HepG2 (cell line): Measurements from ENCODE around the gene FOSB. TPM values are rescaled to one million over a fixed set of nuclear protein-coding genes. Genes with fewer than 3 reads are reported as not detected.
A peak's percentile ranks its signal among the peaks of the same experiment; 100 is the strongest.

ENCODE experiments used
- ATAC-seq: fragments of 200-7000 bp; cut with Tn5 transposase; 3 replicates; pipeline ENCODE4 v1.9.1; 2020; ENCODE audit warnings: mild to moderate bottlenecking, moderate library complexity
- BruUV-seq: library from RNA; stranded (reverse); fragments of 400-500 nt; replicated peaks from 2 replicates; lab custom pipeline; 2021; lab: Mats Ljungman, UMichigan
- CTCF ChIA-PET: fragments of 300-600 bp; formaldehyde crosslinking; extraction: SDS; loops from one replicate; lab custom pipeline; 2021; ENCODE audit warnings: low total read pairs, inconsistent platforms, low intra/inter-chr PET ratio; lab: Yijun Ruan, JAX
- POLR2A ChIA-PET: fragments of 350-600 bp; sonication (Branson Sonifier 250); formaldehyde crosslinking; loops from one replicate; lab custom pipeline; 2020; ENCODE audit warnings: antibody characterized with exemption, inconsistent platforms; lab: Yijun Ruan, JAX
- DNase-seq: peaks from one replicate; pipeline ENCODE4 v3.0.0-alpha.2; 2015; ENCODE audit warnings: low spot score
- FAIRE-seq: peaks from 3 replicates; lab custom pipeline; 2011; peaks lifted over from hg19 to GRCh38; lab: Jason Lieb, UNC
- H2AFZ ChIP-seq: one replicate; pipeline ENCODE4 v1.6.1; 2011; ENCODE audit warnings: low read length, inconsistent platforms
- H3K27ac ChIP-seq: fragments of 300-600 bp; 3 replicates; pipeline ENCODE4 v1.8.0; 2011; ENCODE audit warnings: mixed run types, mild to moderate bottlenecking, mixed read lengths, low read length, inconsistent platforms; ENCODE audit not compliant: insufficient read depth; ENCODE audit errors: extremely low read length
- H3K27me3 ChIP-seq, 2 experiments: fragments of 200-600 bp in 1 of 2; 2 replicates in 1 of 2; 3 replicates in 1 of 2; pipeline versions ENCODE4 v1.6.0 to v1.8.0; 2011; ENCODE audit warnings: low read length in 2 of 2, mild to moderate bottlenecking in 2 of 2, moderate library complexity in 2 of 2, inconsistent platforms in 1 of 2; ENCODE audit not compliant: insufficient read depth in 2 of 2, control insufficient read depth in 1 of 2
- H3K36me3 ChIP-seq, 2 experiments: fragments of 200-600 bp in 1 of 2; replicated peaks in 1 of 2; 2 replicates in 1 of 2; 3 replicates in 1 of 2; pipeline versions ENCODE4 v1.5.1 to v1.8.0; 2011; ENCODE audit warnings: low read length in 2 of 2, inconsistent platforms in 1 of 2; ENCODE audit not compliant: insufficient read depth in 2 of 2, control insufficient read depth in 1 of 2
- H3K4me1 ChIP-seq: 2 replicates; pipeline ENCODE4 v1.5.1; 2012; ENCODE audit warnings: low read length, inconsistent platforms; ENCODE audit not compliant: insufficient read depth
- H3K4me2 ChIP-seq: 2 replicates; pipeline ENCODE4 v1.6.0; 2011; ENCODE audit warnings: low read depth, low read length, inconsistent platforms
- H3K4me3 ChIP-seq, 3 experiments: fragments of 200-600 bp in 1 of 3; sonication (generic), shearing (Covaris generic) in 1 of 3; replicated peaks in 1 of 3; 2 replicates each; pipeline ENCODE4 v1.5.1; 2011 to 2016; ENCODE audit warnings: low read length in 3 of 3, inconsistent platforms in 2 of 3, low read depth in 2 of 3, mild to moderate bottlenecking in 2 of 3, control low read depth in 1 of 3, mixed read lengths in 1 of 3; ENCODE audit not compliant: insufficient read depth in 1 of 3
- H3K79me2 ChIP-seq: one replicate; pipeline ENCODE4 v1.6.1; 2011; ENCODE audit warnings: low read length, inconsistent platforms; ENCODE audit not compliant: insufficient read depth
- H3K9ac ChIP-seq: 2 replicates; pipeline ENCODE4 v1.6.0; 2011; ENCODE audit warnings: mild to moderate bottlenecking, low read depth, low read length, inconsistent platforms; ENCODE audit not compliant: insufficient read depth
- H3K9me3 ChIP-seq: 2 replicates; pipeline ENCODE4 v1.5.1; 2012; ENCODE audit warnings: mild to moderate bottlenecking, low read length
- H4K20me1 ChIP-seq: 2 replicates; pipeline ENCODE4 v1.6.0; 2011; ENCODE audit warnings: inconsistent platforms, mild to moderate bottlenecking, low read length, moderate library complexity; ENCODE audit not compliant: insufficient read depth
- ASH2L ChIP-seq: fragments of 300-600, 200-600 bp; sonication (generic); IDR thresholded peaks from 2 replicates; pipeline ENCODE4 v1.7.0; 2017; ENCODE audit warnings: low read depth, mild to moderate bottlenecking, moderate library complexity, mixed read lengths, low read length; ENCODE audit not compliant: insufficient read length
- BRD4 ChIP-seq: sonication (generic); formaldehyde crosslinking; IDR thresholded peaks from 2 replicates; pipeline ENCODE4 v1.4.0; 2020; ENCODE audit warnings: missing genetic modification reagents
- CBX2 ChIP-seq, 2 experiments: fragments of 200-600 bp in 1 of 2; sonication (generic); formaldehyde crosslinking in 1 of 2; IDR thresholded peaks; 2 replicates each; pipeline versions ENCODE4 v1.7.0 to v1.8.1; 2018 to 2022; ENCODE audit warnings: low read depth in 2 of 2, low read length in 1 of 2, mild to moderate bottlenecking in 1 of 2, missing genetic modification reagents in 1 of 2
- CREB1 ChIP-seq, 2 experiments: fragments of 450-650 bp in 1 of 2; IDR thresholded peaks; 2 replicates each; pipeline ENCODE4 v1.6.1; 2016 to 2017; ENCODE audit warnings: control low read depth in 1 of 2, mild to moderate bottlenecking in 1 of 2, missing compliant biosample characterization in 1 of 2, missing genetic modification characterization in 1 of 2
- CSRNP1 ChIP-seq: sonication (generic); formaldehyde crosslinking; IDR thresholded peaks from 2 replicates; pipeline ENCODE4 v1.8.1; 2023; ENCODE audit warnings: mild to moderate bottlenecking, missing genetic modification reagents
- FOXO1 ChIP-seq: sonication (generic); formaldehyde crosslinking; IDR thresholded peaks from 2 replicates; pipeline ENCODE4 v1.4.0; 2020; ENCODE audit warnings: missing genetic modification reagents
- RFXAP ChIP-seq: sonication (generic); formaldehyde crosslinking; IDR thresholded peaks from 2 replicates; pipeline ENCODE4 v1.4.0; 2020; ENCODE audit warnings: missing genetic modification reagents, borderline replicate concordance
- UBTF ChIP-seq: sonication (generic); formaldehyde crosslinking; IDR thresholded peaks from 2 replicates; pipeline ENCODE4 v1.4.0; 2020; ENCODE audit warnings: mild to moderate bottlenecking, missing genetic modification reagents
- ZBTB14 ChIP-seq: sonication (generic); formaldehyde crosslinking; IDR thresholded peaks from 2 replicates; pipeline ENCODE4 v1.4.0; 2020; ENCODE audit warnings: missing genetic modification reagents
- ZNF20 ChIP-seq: sonication (generic); formaldehyde crosslinking; IDR thresholded peaks from 2 replicates; pipeline ENCODE4 v1.4.0; 2020; ENCODE audit warnings: mild to moderate bottlenecking, moderate library complexity, missing genetic modification reagents
- ZNF687 ChIP-seq: sonication (generic); formaldehyde crosslinking; IDR thresholded peaks from 2 replicates; pipeline ENCODE4 v1.5.1; 2020; ENCODE audit warnings: mild to moderate bottlenecking, missing genetic modification reagents, moderate library complexity
- WGBS: methylation state at CpG from one replicate; pipeline ENCODE4 v1.1.6; 2017; ENCODE audit warnings: low lambda C conversion rate; 5-methylcytosine and 5-hydroxymethylcytosine counted together
- in situ Hi-C: cut with HindIII; loops from 2 replicates; pipeline ENCODE4 v1.10.0; 2017; ENCODE audit warnings: low pct_unique_long_range_greater_than_20kb; ENCODE audit not compliant: extremely low pct_ligation_motif_present
- intact Hi-C: fragments of 100-400 bp; cut with micrococcal nuclease; formaldehyde crosslinking; loops from one replicate; pipeline ENCODE4 v1.10.0; 2022; ENCODE audit not compliant: unreplicated experiment
- polyA plus RNA-seq, 8 experiments: library from polyadenylated mRNA; depleted of rRNA in 3 of 8; stranded (reverse) in 7 of 8; unstranded in 1 of 8; fragments of >200 nt; fragmentation: Illumina TruSeq in 4 of 8; extraction: Trizol in 4 of 8; gene quantifications; 2 replicates each; pipeline versions ENCODE4 v1.2.1 to v1.2.3, GENCODE V29; 2011 to 2016; ENCODE audit warnings: low read depth in 4 of 8, missing spikeins in 1 of 8, mixed read lengths in 1 of 8; ENCODE audit not compliant: insufficient read depth in 1 of 8
- total RNA-seq, 5 experiments: library from RNA; depleted of rRNA; stranded (reverse); fragments of >200 nt; fragmentation: Illumina TruSeq; extraction: Trizol; gene quantifications; 2 replicates each; pipeline ENCODE4 v1.2.3, GENCODE V29; 2016; ENCODE audit warnings: low read depth in 1 of 5

Gene FOSB
- total and polyA plus RNA-seq, 2 of the 13 experiments (the other 11 are each of a cell fraction or from before 2014, with no cell fraction given), result 2.8 to 6.0 TPM

- 0 out of 2 replicates have a peak, but pooled peaks have one; percentile 38 for TF ChIP-seq CSRNP1
- TF ChIP-seq ZBTB14 (CRISPR knock-in tag), result 0 out of 2 replicates have a peak, but pooled peaks have one; percentile 2
- peak; percentile 4 for TF ChIP-seq ASH2L
- 0 out of 2 replicates have a peak, but pooled peaks have one; percentile 16 for TF ChIP-seq UBTF (CRISPR knock-in tag)
- 0 out of 2 replicates have a peak, but pooled peaks have one; percentile 1 for TF ChIP-seq BRD4 (CRISPR knock-in tag)
- no peak for TF ChIP-seq RFXAP (CRISPR knock-in tag)
- TF ChIP-seq, all 625 proteins: peak for 9
These were observed 409 bp downstream of the FOSB start (continued) for GRCh38 chr19:45468159-45468651.

GRCh38 chr19:45468803-45469131 is 971 bp downstream of the FOSB start:
- FAIRE-seq (no peak), ATAC-seq (peak; percentile 55), DNase-seq (no peak)
- Histone ChIP-seq H3K36me3 (no peaks in the 10 kb centered on the region), H3K4me3 (peak overlapping the region; percentile 76 to 91 (median 89)), H2AFZ (no peak overlapping the region), H3K27ac (peak overlapping the region; percentile 96), H3K9ac (peak overlapping the region; percentile 94), H4K20me1 (peaks cover 5% of the 10 kb centered on the region; the same call in 1 of the 2 replicates), H3K4me2 (peak overlapping the region; percentile 99), H3K27me3 (peaks cover 0 to 3% of the 10 kb centered on the region in 2 experiments; a peak in 2 of 5 replicates), H3K79me2 (no peaks in the 10 kb centered on the region), H3K9me3 (no peaks in the 10 kb centered on the region), H3K4me1 (peaks cover 28% of the 10 kb centered on the region)
- intact Hi-C loops (no loop called here), in situ Hi-C loops (no loop called here)
- BruUV-seq, result TSS peak; percentile 96
- ChIA-PET POLR2A (interaction anchor here (1.0 to 4.1 kb wide), 8 partner anchors 10 to 209 kb away, joined by 3 to 40 read pairs (median 8); partner anchors contain the start of gene ERCC1), CTCF (no interaction called here)
- WGBS, result 2% methylated on average over 9 of the region's 19 CpGs
- TF ChIP-seq CBX2 (IDR thresholded peaks at IDR 0.05; ENCODE audit: low read depth, low read length), result no peak
- TF ChIP-seq CBX2 (CRISPR knock-in tag; IDR thresholded peaks at IDR 0.05; ENCODE audit: low read depth), result no peak
- TF ChIP-seq ZNF687 (CRISPR knock-in tag), result no peak
- no peak for TF ChIP-seq ZNF20
- TF ChIP-seq CREB1 (IDR thresholded peaks at IDR 0.05), result no peak
- TF ChIP-seq CREB1 (CRISPR knock-in tag; IDR thresholded peaks at IDR 0.05), result no peak
- peak; percentile 26; the same call in 1 of the 2 replicates for TF ChIP-seq FOXO1 (CRISPR knock-in tag)
